K562 (cell line): ENCODE measurements around the gene ANGPTL7. TPM values are rescaled to one million over a fixed set of nuclear protein-coding genes. Genes with fewer than 3 reads are reported as not detected.

ENCODE experiments used
- ATAC-seq: fragments of 200-7000 bp; cut with Tn5 transposase; 3 replicates; pipeline ENCODE4 v1.9.1; 2020; ENCODE audit warnings: moderate library complexity
- BruUV-seq: library from RNA; stranded (reverse); fragments of 400-500 nt; replicated peaks from 2 replicates; lab custom pipeline; 2021; lab: Mats Ljungman, UMichigan
- CTCF ChIA-PET: fragments of 300-600 bp; formaldehyde crosslinking; extraction: SDS; loops from one replicate; lab custom pipeline; 2021; ENCODE audit warnings: low intra/inter-chr PET ratio; lab: Yijun Ruan, JAX
- POLR2A ChIA-PET: fragments of 300-600, 350-650 bp; sonication (Branson Sonifier 250); formaldehyde crosslinking; extraction: SDS; loops from one replicate; lab custom pipeline; 2021; ENCODE audit warnings: antibody characterized with exemption, inconsistent platforms; lab: Yijun Ruan, JAX
- DNase-seq, 4 experiments: peaks; one replicate each; pipeline versions ENCODE4 v3.0.0 to v3.0.0-alpha.2; 2011 to 2018; ENCODE audit warnings: low spot score in 3 of 4, mixed read lengths in 3 of 4; ENCODE audit errors: extremely low read depth in 1 of 4
- FAIRE-seq: peaks from 2 replicates; lab custom pipeline; 2011; peaks lifted over from hg19 to GRCh38; lab: Jason Lieb, UNC
- H2AFZ ChIP-seq: 2 replicates; pipeline ENCODE4 v1.6.0; 2011; ENCODE audit warnings: low read depth, low read length, control low read depth, inconsistent platforms
- H3K27ac ChIP-seq: fragments of 200-600 bp; 3 replicates; pipeline ENCODE4 v1.8.0; 2011; ENCODE audit warnings: low read depth, mild to moderate bottlenecking, control low read depth, inconsistent platforms, low read length, moderate library complexity, mixed read lengths; ENCODE audit errors: extremely low read depth
- H3K27me3 ChIP-seq, 2 experiments: fragments of 300-600 bp in 1 of 2; 2 replicates in 1 of 2; 3 replicates in 1 of 2; pipeline versions ENCODE4 v1.6.0 to v1.8.0; 2011; ENCODE audit warnings: inconsistent platforms in 2 of 2, low read length in 2 of 2, mild to moderate bottlenecking in 1 of 2, mixed read lengths in 1 of 2, moderate library complexity in 1 of 2; ENCODE audit not compliant: control insufficient read depth in 2 of 2, insufficient read depth in 2 of 2
- H3K36me3 ChIP-seq: fragments of 300-600 bp; 3 replicates; pipeline ENCODE4 v1.8.0; 2011; ENCODE audit warnings: mild to moderate bottlenecking, low read length, inconsistent platforms; ENCODE audit not compliant: control insufficient read depth, insufficient read depth
- H3K4me1 ChIP-seq, 2 experiments: fragments of 200-600 bp in 1 of 2; replicated peaks in 1 of 2; 2 replicates in 1 of 2; 3 replicates in 1 of 2; pipeline versions ENCODE4 v1.5.1 to v1.8.0; 2011; ENCODE audit warnings: inconsistent platforms in 2 of 2, low read length in 2 of 2, mild to moderate bottlenecking in 1 of 2, mixed read lengths in 1 of 2, moderate library complexity in 1 of 2; ENCODE audit not compliant: control insufficient read depth in 2 of 2, insufficient read depth in 2 of 2
- H3K4me2 ChIP-seq: 2 replicates; pipeline ENCODE4 v1.6.1; 2011; ENCODE audit warnings: low read length, control low read depth, inconsistent platforms, mixed read lengths; ENCODE audit not compliant: insufficient read depth
- H3K4me3 ChIP-seq: fragments of 200-600 bp; sonication (generic), shearing (Covaris generic); 2 replicates; pipeline ENCODE4 v1.5.1; 2016; ENCODE audit warnings: control low read depth, inconsistent platforms
- H3K79me2 ChIP-seq: fragments of 200-600 bp; 3 replicates; pipeline ENCODE4 v1.8.0; 2011; ENCODE audit warnings: low read length, inconsistent platforms; ENCODE audit not compliant: control insufficient read depth, insufficient read depth
- H3K9ac ChIP-seq, 2 experiments: 2 replicates each; pipeline versions ENCODE4 v1.6.0 to v1.6.1; 2011; ENCODE audit warnings: low read depth in 2 of 2, low read length in 2 of 2, control low read depth in 1 of 2, inconsistent platforms in 1 of 2, mild to moderate bottlenecking in 1 of 2, mixed read lengths in 1 of 2; ENCODE audit not compliant: insufficient read depth in 1 of 2
- H3K9me1 ChIP-seq: one replicate; pipeline ENCODE4 v1.6.0; 2011; ENCODE audit warnings: inconsistent platforms, mild to moderate bottlenecking, low read length, moderate library complexity; ENCODE audit not compliant: control insufficient read depth, insufficient read depth
- H3K9me3 ChIP-seq: replicated peaks from 2 replicates; pipeline ENCODE4 v1.5.1; 2011; ENCODE audit warnings: low read depth, low read length, inconsistent platforms; ENCODE audit not compliant: control insufficient read depth, insufficient read depth
- H4K20me1 ChIP-seq: replicated peaks from 2 replicates; pipeline ENCODE4 v1.6.1; 2011; ENCODE audit warnings: low read length, inconsistent platforms, mixed read lengths; ENCODE audit not compliant: control insufficient read depth, insufficient read depth
- BCLAF1 ChIP-seq, 2 experiments: fragments of 450-650 bp in 1 of 2; IDR thresholded peaks; 2 replicates each; pipeline ENCODE4 v1.6.1; 2011 to 2017; ENCODE audit warnings: low read depth in 2 of 2, antibody characterized with exemption in 1 of 2, borderline replicate concordance in 1 of 2, low read length in 1 of 2, mild to moderate bottlenecking in 1 of 2, mixed read lengths in 1 of 2; ENCODE audit not compliant: control insufficient read depth in 1 of 2
- CEBPG ChIP-seq, 3 experiments: fragments of 200-800 bp in 1 of 3; sonication (Bioruptor generic) in 1 of 3; sonication (generic) in 1 of 3; formaldehyde crosslinking in 1 of 3; IDR thresholded peaks in 2 of 3; conservative IDR thresholded peaks in 1 of 3; 2 replicates each; pipeline versions ENCODE4 v1.6.1 to v1.8.0; 2016 to 2022; ENCODE audit warnings: missing compliant biosample characterization in 2 of 3, missing genetic modification characterization in 2 of 3, mild to moderate bottlenecking in 1 of 3, missing genetic modification reagents in 1 of 3
- GTF2F1 ChIP-seq: IDR thresholded peaks from 2 replicates; pipeline ENCODE4 v1.6.1; 2011; ENCODE audit warnings: low read depth, low read length, improper control_type of control experiment
- NEUROD1 ChIP-seq: fragments of 150-350 bp; IDR thresholded peaks from 2 replicates; pipeline ENCODE4 v1.6.1; 2014; ENCODE audit warnings: borderline replicate concordance, low read length, low read depth; ENCODE audit not compliant: partially characterized antibody
- RAD21 ChIP-seq, 2 experiments: fragments of 250-450 bp in 1 of 2; fragments of 450-650 bp in 1 of 2; sonication (Bioruptor Pico) in 1 of 2; formaldehyde crosslinking in 1 of 2; IDR thresholded peaks in 1 of 2; conservative IDR thresholded peaks in 1 of 2; 2 replicates each; pipeline versions ENCODE4 v1.4.0 to v1.8.0; 2020 to 2022; ENCODE audit warnings: mild to moderate bottlenecking in 2 of 2, moderate library complexity in 1 of 2
- STAT6 ChIP-seq: sonication (generic); formaldehyde crosslinking; IDR thresholded peaks from 2 replicates; pipeline ENCODE4 v1.8.1; 2023; ENCODE audit warnings: mild to moderate bottlenecking, missing genetic modification reagents
- TSC22D4 ChIP-seq: fragments of 450-650 bp; IDR thresholded peaks from 2 replicates; pipeline ENCODE4 v1.6.1; 2016; ENCODE audit warnings: missing genetic modification characterization, missing biosample characterization, control low read depth
- ZNF24 ChIP-seq: fragments of 450-650 bp; IDR thresholded peaks from 2 replicates; pipeline ENCODE4 v1.6.1; 2016
- WGBS: fragments of 100-300 bp; shearing (Covaris generic); methylation state at CpG from one replicate; pipeline ENCODE4 v1.1.6; 2016; ENCODE audit warnings: low coverage, mixed read lengths; ENCODE audit not compliant: insufficient coverage; ENCODE audit errors: missing lambda C conversion rate; 5-methylcytosine and 5-hydroxymethylcytosine counted together
- in situ Hi-C: fragments of 300-500 bp; cut with MboI; formaldehyde crosslinking; loops from 4 replicates; pipeline ENCODE4 v1.15.0; 2018; ENCODE audit warnings: inconsistent platforms, mixed read lengths
- intact Hi-C: fragments of 100-400 bp; cut with micrococcal nuclease; formaldehyde crosslinking; loops from 2 replicates; pipeline ENCODE4 v1.14.2; 2022
- polyA plus RNA-seq, 8 experiments: library from polyadenylated mRNA; depleted of rRNA in 4 of 8; stranded (reverse) in 5 of 8; unstranded in 3 of 8; fragments of >200 nt; fragmentation: Nextera tagmentation in 2 of 8; fragmentation: Illumina TruSeq in 1 of 8; extraction: Ambion mirVana in 2 of 8; extraction: Trizol in 1 of 8; gene quantifications; 2 replicates each; pipeline versions ENCODE4 v1.2.1 to v1.2.3, GENCODE V29; 2011 to 2014; ENCODE audit warnings: inconsistent platforms in 1 of 8, missing spikeins in 1 of 8
- total RNA-seq, 7 experiments: library from RNA; depleted of rRNA in 6 of 7; stranded (reverse); fragments of >200 nt in 6 of 7; fragmentation: Illumina TruSeq in 2 of 7; extraction: Trizol in 2 of 7; gene quantifications; 2 replicates each; pipeline versions ENCODE4 v1.2.1 to v1.2.3, GENCODE V29; 2011 to 2021; ENCODE audit warnings: low replicate concordance in 1 of 7

Gene ANGPTL7
- total and polyA plus RNA-seq, 9 of the 15 experiments (the other 6 are each of a cell fraction or from before 2014, with no cell fraction given) = not detected

DNA sequence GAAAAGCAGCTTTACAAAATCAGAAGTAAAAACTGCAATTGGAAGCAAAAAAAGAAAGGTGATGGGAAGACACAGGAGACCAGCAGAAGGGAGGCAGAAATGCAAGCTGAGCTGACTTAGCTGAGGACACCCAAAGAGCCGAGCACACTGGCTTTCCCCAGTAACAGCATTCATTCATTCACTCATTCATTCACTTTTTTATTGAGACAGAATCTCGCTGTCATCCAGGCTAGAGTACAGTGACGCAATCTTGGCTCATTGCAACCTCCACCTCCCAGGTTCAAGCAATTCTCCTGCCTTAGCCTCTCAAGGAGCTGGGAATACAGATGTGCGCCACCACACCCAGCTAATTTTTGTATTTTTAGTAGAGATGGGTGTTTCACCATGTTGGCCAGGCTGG is 8.2 kb downstream of the ANGPTL7 start:
- Histone ChIP-seq H3K4me2 (no peak overlapping the region), H3K9ac (no peak overlapping the region), H3K9me3 (no peaks in the 10 kb centered on the region), H2AFZ (no peak overlapping the region), H4K20me1 (no peaks in the 10 kb centered on the region), H3K79me2 (no peaks in the 10 kb centered on the region), H3K4me3 (no peak overlapping the region), H3K27me3 (no peaks in the 10 kb centered on the region), H3K36me3 (peaks cover 88% of the 10 kb centered on the region), H3K9me1 (no peaks in the 10 kb centered on the region), H3K4me1 (no peaks in the 10 kb centered on the region), H3K27ac (no peak overlapping the region)
- intact Hi-C loops = no loop called here
- 89% methylated on average over 4 of the region's 4 CpGs for WGBS
- CTCF ChIA-PET = no interaction called here
- DNase-seq (no peak), ATAC-seq (no peak), FAIRE-seq (no peak)
- POLR2A ChIA-PET = interaction anchor here (0.6 to 1.6 kb wide), 5 partner anchors 8 to 1397 kb away, joined by 3 to 4 read pairs (median 3); partner anchors contain the start of gene ANGPTL7
- no TSS peak for BruUV-seq
- in situ Hi-C loops = no loop called here
- TF ChIP-seq NEUROD1 (no peak), ZNF24 (peak; percentile 78), BCLAF1 (IDR thresholded peaks at IDR 0.05; ENCODE audit: borderline replicate concordance in 1 of 2, control insufficient read depth in 1 of 2, low read depth in 2 of 2, low read length in 1 of 2) (no peak), TSC22D4 (tag) (no peak), CEBPG (CRISPR knock-in tag; IDR thresholded peaks at IDR 0.05) (no peak), CEBPG (tag; conservative IDR thresholded peaks at IDR 0.05 in 1 of 2, IDR thresholded peaks at IDR 0.05 in 1 of 2) (peak; percentile 18 to 35; a peak in 1 of 4 replicates), GTF2F1 (no peak), STAT6 (CRISPR knock-in tag) (no peak), RAD21 (CRISPR knock-in tag; conservative IDR thresholded peaks at IDR 0.05 in 1 of 2, IDR thresholded peaks at IDR 0.05 in 1 of 2) (no peak)
